LNCaP clone FGC (cell line): ENCODE data around the gene H6PD.

Experiments used
- DNase-seq: peaks from one replicate; pipeline ENCODE4 v3.0.0-alpha.2; 2011; ENCODE audit warnings: low read depth
- H3K4me3 ChIP-seq: 2 replicates; pipeline ENCODE4 v1.5.1; 2011; ENCODE audit warnings: mild to moderate bottlenecking, low read depth, low read length, control low read depth
- CTCF ChIP-seq: IDR thresholded peaks from 2 replicates; pipeline ENCODE4 v1.5.1; 2012; ENCODE audit warnings: mild to moderate bottlenecking; ENCODE audit not compliant: control insufficient read depth, insufficient read depth; ENCODE audit errors: extremely low read depth

Gene H6PD

GRCh38 chr1:9234223-9235095, at the start of gene H6PD:
Gene H6PD, plus strand, starts transcription at chr1:9234774. Its CDS starts 10,161 bp downstream, at chr1:9244935.
- peak within 1 kb of the TSS; percentile 85 for H3K4me3 ChIP-seq
- TF ChIP-seq CTCF = peak; percentile 84
- no peak for DNase-seq

- no peak overlapping the region for H3K4me3 ChIP-seq
- no peak for DNase-seq
- TF ChIP-seq CTCF = no peak
These were observed 48.3 kb upstream of the H6PD start for GRCh38 chr1:9186082-9186859.

GRCh38 chr1:9187004-9187403, 47.6 kb upstream of the H6PD start:
- no peak for TF ChIP-seq CTCF
- H3K4me3 ChIP-seq = no peak overlapping the region
- DNase-seq = no peak

- no peak for TF ChIP-seq CTCF
- DNase-seq = no peak
- H3K4me3 ChIP-seq = no peak overlapping the region
These were observed 44.3 kb upstream of the H6PD start for GRCh38 chr1:9190234-9190633.

- TF ChIP-seq CTCF = no peak
- H3K4me3 ChIP-seq = no peak overlapping the region
- DNase-seq = no peak
These were observed 43.3 kb upstream of the H6PD start for GRCh38 chr1:9191231-9191630.

- TF ChIP-seq CTCF = no peak
- no peak overlapping the region for H3K4me3 ChIP-seq
- DNase-seq = no peak
These were observed 41.9 kb upstream of the H6PD start for GRCh38 chr1:9192578-9193232.
